ENCODE data around the gene KEAP1. TPM values are rescaled to one million over a fixed set of nuclear protein-coding genes. Genes with fewer than 3 reads are reported as not detected.

Gene KEAP1
- total RNA-seq, 1 donor from 2014 or later = 82.5 TPM

- Mint-ChIP-seq H3K36me3 (ENCODE audit: low read depth) (no peaks in the 10 kb centered on the region), H3K4me3 (no peak overlapping the region), H3K9me3 (no peaks in the 10 kb centered on the region), H3K27ac (ENCODE audit: unreplicated experiment) (no peak overlapping the region), H3K4me1 (peaks cover 20% of the 10 kb centered on the region), H3K27me3 (ENCODE audit: low read depth) (peaks cover 31% of the 10 kb centered on the region)
- TF ChIP-seq CTCF (conservative IDR thresholded peaks at IDR 0.05) = no peak
- DNase-seq (ENCODE audit: low read depth, low spot score) = no peak
Measured at GRCh38 chr19:10521461-10522171, 18.5 kb upstream of the KEAP1 start.

GRCh38 chr19:10520652-10521318, 17.6 kb upstream of the KEAP1 start:
- Mint-ChIP-seq H3K4me1 (peaks cover 24% of the 10 kb centered on the region), H3K27me3 (ENCODE audit: low read depth) (peaks cover 39% of the 10 kb centered on the region), H3K4me3 (no peak overlapping the region), H3K9me3 (no peaks in the 10 kb centered on the region), H3K27ac (ENCODE audit: unreplicated experiment) (no peak overlapping the region), H3K36me3 (ENCODE audit: low read depth) (no peaks in the 10 kb centered on the region)
- TF ChIP-seq CTCF (conservative IDR thresholded peaks at IDR 0.05) = no peak
- DNase-seq (ENCODE audit: low read depth, low spot score) = no peak

GRCh38 chr19:10519421-10519820, 16.3 kb upstream of the KEAP1 start:
- Mint-ChIP-seq H3K9me3 (no peaks in the 10 kb centered on the region), H3K27me3 (ENCODE audit: low read depth) (peaks cover 44% of the 10 kb centered on the region), H3K4me1 (peaks cover 26% of the 10 kb centered on the region), H3K4me3 (peak overlapping the region; percentile 63), H3K36me3 (ENCODE audit: low read depth) (no peaks in the 10 kb centered on the region), H3K27ac (ENCODE audit: unreplicated experiment) (no peak overlapping the region)
- no peak for DNase-seq (ENCODE audit: low read depth, low spot score)
- TF ChIP-seq CTCF (conservative IDR thresholded peaks at IDR 0.05) = no peak

GRCh38 chr19:10518444-10519361, 15.5 kb upstream of the KEAP1 start:
- peaks cover 26% of the 10 kb centered on the region for H3K4me1 Mint-ChIP-seq
- H3K27ac Mint-ChIP-seq (ENCODE audit: unreplicated experiment) = no peak overlapping the region
- DNase-seq (ENCODE audit: low read depth, low spot score) = no peak
- H3K9me3 Mint-ChIP-seq = no peaks in the 10 kb centered on the region
- H3K36me3 Mint-ChIP-seq (ENCODE audit: low read depth) = no peaks in the 10 kb centered on the region
- H3K4me3 Mint-ChIP-seq = peak overlapping the region; percentile 75
- peaks cover 44% of the 10 kb centered on the region for H3K27me3 Mint-ChIP-seq (ENCODE audit: low read depth)
- no peak for TF ChIP-seq CTCF (conservative IDR thresholded peaks at IDR 0.05)

GRCh38 chr19:10517760-10518443, 14.7 kb upstream of the KEAP1 start:
- Mint-ChIP-seq H3K9me3 (no peaks in the 10 kb centered on the region), H3K27me3 (ENCODE audit: low read depth) (peaks cover 49% of the 10 kb centered on the region), H3K27ac (ENCODE audit: unreplicated experiment) (no peak overlapping the region), H3K4me1 (peaks cover 26% of the 10 kb centered on the region), H3K4me3 (peak overlapping the region; percentile 75), H3K36me3 (ENCODE audit: low read depth) (no peaks in the 10 kb centered on the region)
- DNase-seq (ENCODE audit: low read depth, low spot score) = no peak
- TF ChIP-seq CTCF (conservative IDR thresholded peaks at IDR 0.05) = no peak
